BJ (cell line): ENCODE data around the gene IL21R. TPM values are rescaled to one million over a fixed set of nuclear protein-coding genes. Genes with fewer than 3 reads are reported as not detected.

Experiments used
- CTCF ChIA-PET: fragments of 350-600 bp; formaldehyde crosslinking; extraction: SDS; loops from one replicate; lab custom pipeline; 2021; ENCODE audit warnings: antibody characterized with exemption, inconsistent platforms; lab: Yijun Ruan, JAX
- POLR2A ChIA-PET: fragments of 300-600 bp; sonication (Branson Sonifier 250); formaldehyde crosslinking; extraction: SDS; loops from one replicate; lab custom pipeline; 2021; ENCODE audit warnings: antibody characterized with exemption; lab: Charles Lee
- DNase-seq: peaks from one replicate; pipeline ENCODE4 v3.0.0-alpha.2; 2011; ENCODE audit warnings: low read depth
- H3K27me3 ChIP-seq: 2 replicates; pipeline ENCODE4 v1.6.0; 2011; ENCODE audit warnings: low read length; ENCODE audit not compliant: control insufficient read depth, insufficient read depth
- H3K36me3 ChIP-seq: 2 replicates; pipeline ENCODE4 v1.5.1; 2011; ENCODE audit warnings: low read length; ENCODE audit not compliant: control insufficient read depth, insufficient read depth
- H3K4me3 ChIP-seq: 2 replicates; pipeline ENCODE4 v1.5.1; 2011; ENCODE audit warnings: low read depth, mild to moderate bottlenecking, control low read depth, low read length
- polyA plus RNA-seq: library from polyadenylated mRNA; depleted of rRNA; stranded (reverse); fragments of >200 nt; gene quantifications from 2 replicates; pipeline ENCODE4 v1.2.3, GENCODE V29; 2011
- TF ChIP-seq, protein P1 (sequence below): IDR thresholded peaks from 2 replicates; pipeline ENCODE4 v1.5.1; 2011; ENCODE audit warnings: low read depth, mild to moderate bottlenecking, control low read depth, inconsistent platforms, low read length, moderate library complexity; ENCODE audit not compliant: insufficient read depth

The IL21R gene
- polyA plus RNA-seq, 1 experiment: 0.58 TPM

DNA sequence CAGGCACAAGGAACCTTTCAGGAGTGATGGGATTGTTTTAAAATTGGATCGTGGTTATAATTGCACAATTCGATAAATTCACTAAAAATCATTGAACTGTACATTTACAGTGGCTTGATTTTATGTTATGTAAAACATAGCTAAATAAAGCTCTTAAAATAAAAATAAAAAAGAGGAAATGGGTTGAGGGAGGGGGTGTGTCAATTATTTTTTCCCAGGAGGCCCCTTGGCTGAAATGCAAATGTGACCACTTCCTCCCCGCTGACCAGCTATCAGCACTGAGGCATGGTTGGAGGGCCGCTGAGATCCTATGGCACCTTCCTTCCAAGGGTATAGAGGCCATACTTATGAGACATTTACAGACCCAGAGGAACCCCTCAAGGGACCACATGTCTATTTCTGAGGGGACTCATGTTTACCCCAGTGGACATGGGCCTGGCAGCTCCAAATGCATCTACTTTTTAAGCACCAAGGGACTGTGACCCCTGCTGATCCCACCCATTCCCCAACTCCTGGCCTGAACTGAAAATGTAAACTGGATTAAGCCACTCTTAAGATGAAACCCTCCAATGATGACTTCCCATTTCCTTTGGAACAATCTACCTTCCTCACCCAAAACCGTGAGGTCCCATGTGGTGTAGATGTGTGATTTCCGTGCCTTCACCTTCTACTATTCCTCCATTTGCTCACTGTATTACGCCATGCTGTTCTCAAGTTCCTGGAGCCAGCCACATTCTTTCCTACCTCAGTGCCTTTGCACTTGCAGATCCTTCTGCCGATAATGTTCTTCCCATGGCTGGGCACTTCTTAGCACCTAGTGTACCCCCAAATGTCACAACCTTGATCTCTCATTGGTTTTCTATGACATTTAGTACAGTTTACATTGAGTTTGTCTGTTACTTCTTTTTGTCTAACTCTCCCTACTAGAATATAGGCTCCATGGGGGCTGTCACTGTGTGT, 2.8 kb upstream of the IL21R start:
- TF ChIP-seq, protein P1, sequence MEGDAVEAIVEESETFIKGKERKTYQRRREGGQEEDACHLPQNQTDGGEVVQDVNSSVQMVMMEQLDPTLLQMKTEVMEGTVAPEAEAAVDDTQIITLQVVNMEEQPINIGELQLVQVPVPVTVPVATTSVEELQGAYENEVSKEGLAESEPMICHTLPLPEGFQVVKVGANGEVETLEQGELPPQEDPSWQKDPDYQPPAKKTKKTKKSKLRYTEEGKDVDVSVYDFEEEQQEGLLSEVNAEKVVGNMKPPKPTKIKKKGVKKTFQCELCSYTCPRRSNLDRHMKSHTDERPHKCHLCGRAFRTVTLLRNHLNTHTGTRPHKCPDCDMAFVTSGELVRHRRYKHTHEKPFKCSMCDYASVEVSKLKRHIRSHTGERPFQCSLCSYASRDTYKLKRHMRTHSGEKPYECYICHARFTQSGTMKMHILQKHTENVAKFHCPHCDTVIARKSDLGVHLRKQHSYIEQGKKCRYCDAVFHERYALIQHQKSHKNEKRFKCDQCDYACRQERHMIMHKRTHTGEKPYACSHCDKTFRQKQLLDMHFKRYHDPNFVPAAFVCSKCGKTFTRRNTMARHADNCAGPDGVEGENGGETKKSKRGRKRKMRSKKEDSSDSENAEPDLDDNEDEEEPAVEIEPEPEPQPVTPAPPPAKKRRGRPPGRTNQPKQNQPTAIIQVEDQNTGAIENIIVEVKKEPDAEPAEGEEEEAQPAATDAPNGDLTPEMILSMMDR: no peak
- H3K27me3 ChIP-seq: no peaks in the 10 kb centered on the region
- no peak for DNase-seq
- CTCF ChIA-PET: no interaction called here
- POLR2A ChIA-PET: no interaction called here
- no peaks in the 10 kb centered on the region for H3K36me3 ChIP-seq
- no peak overlapping the region for H3K4me3 ChIP-seq

DNA sequence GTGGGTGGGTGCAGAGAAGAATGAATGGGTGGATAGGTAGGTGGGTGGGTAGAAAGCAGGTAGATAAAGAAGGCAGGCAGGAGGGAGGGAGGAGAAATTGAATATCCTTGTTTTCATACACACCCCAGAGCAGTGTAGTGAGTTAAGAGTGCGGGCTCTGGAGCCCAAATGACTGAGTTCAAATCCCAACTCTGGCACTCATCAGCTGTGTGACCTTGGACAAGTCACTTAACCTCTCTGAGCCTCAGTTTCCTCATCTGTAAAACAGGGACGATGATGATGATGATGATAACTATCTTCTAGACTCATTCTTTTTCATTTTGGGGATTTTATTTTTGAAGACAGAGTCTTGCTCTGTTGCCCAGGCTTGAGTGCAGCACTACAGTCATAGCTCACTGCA, 2.0 kb upstream of the IL21R start:
- CTCF ChIA-PET: no interaction called here
- DNase-seq: no peak
- TF ChIP-seq, protein P1: no peak
- no peaks in the 10 kb centered on the region for H3K27me3 ChIP-seq
- no peak overlapping the region for H3K4me3 ChIP-seq
- H3K36me3 ChIP-seq: no peaks in the 10 kb centered on the region
- POLR2A ChIA-PET: no interaction called here

DNA sequence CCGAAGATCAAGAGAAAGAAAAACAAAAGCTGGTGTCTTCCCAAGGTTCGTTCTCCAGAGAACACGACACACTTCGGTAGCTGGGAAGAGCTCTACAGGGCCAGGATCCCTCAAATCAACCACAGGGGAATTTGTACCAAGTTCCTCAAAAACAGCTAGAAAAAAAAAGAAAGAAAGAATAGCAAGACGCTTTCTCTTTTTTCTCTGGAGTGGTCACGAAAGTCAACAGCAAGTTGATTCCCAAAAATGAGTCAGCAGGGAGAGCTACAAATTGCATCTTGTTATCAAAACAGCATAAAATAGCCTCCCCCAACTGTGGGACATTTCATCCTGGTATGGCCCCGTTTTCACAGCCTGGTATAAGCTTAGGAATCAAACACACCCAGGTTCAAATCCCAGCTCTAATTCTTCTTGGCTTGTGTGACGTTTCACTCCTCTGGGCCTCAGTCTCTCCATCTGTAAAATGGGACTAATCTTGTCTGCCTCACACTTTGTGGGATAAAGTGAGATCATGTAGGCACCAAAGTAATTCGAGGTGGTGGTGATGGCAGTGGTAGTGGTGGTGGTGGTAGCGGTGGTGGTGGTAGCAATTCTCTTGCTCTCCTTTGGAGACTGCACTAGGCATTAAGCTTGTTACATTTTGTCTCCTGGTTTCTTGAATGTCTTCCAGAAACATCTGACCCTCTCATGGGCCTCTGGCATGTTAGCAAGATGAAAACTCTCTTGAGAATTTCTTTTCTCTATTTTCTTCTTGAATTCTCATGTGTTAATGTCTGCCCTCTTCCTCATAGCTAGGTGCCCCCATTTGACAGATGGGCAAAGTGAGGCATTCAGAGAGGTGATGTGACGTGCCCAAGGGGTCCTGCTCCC, 988 bp upstream of the IL21R start:
- Histone ChIP-seq H3K27me3 (no peaks in the 10 kb centered on the region), H3K36me3 (no peaks in the 10 kb centered on the region), H3K4me3 (no peak overlapping the region)
- TF ChIP-seq, protein P1: no peak
- CTCF ChIA-PET: no interaction called here
- POLR2A ChIA-PET: interaction anchor here (0.5 to 0.6 kb wide), 2 partner anchors 63 to 1216 kb away, joined by 4 to 10 read pairs; no protein-coding TSS in a partner anchor
- peak; percentile 30 for DNase-seq

DNA sequence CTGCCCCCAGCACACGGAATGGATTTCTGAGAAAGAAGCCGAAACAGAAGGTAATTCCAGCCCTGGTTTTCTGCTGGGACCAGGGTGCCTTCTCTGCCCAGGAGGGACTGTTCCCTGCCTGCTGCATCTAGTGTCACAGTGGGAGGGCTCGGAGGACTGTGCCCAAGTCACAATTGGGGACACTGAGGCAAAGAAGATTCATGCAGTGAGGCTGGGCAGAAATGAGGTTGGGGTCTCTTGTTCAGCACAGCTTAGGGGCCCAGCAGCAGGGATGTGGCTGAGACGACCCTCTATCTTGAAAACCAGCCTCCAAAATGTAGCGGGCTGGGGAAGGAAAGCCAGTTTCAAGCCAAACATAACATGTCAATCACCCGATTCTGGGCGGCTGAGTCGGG, 592 bp downstream of the IL21R start:
- no peak overlapping the region for H3K4me3 ChIP-seq
- H3K27me3 ChIP-seq: no peaks in the 10 kb centered on the region
- no peaks in the 10 kb centered on the region for H3K36me3 ChIP-seq
- ChIA-PET POLR2A (no interaction called here), CTCF (interaction anchor here (1.0 kb wide), 1 partner anchor 260 kb away, joined by 3 read pairs; no protein-coding TSS in a partner anchor)
- DNase-seq: no peak
- TF ChIP-seq, protein P1: no peak
